Activated CD8-positive, alpha-beta memory T cell treated with anti-CD3 and anti-CD28 coated beads, Interleukin-2, amount 50 U/mL, for 24 hours (primary cell): ENCODE data around the gene GADD45A.
"Not testable (repeated sequence)": the region's sequence is repeated elsewhere in the genome, so short reads cannot be mapped to it uniquely, and the experiment has no call there.

ENCODE experiments used
- DNase-seq: peaks from one replicate; pipeline ENCODE4 v3.0.0-alpha.2; 2020; ENCODE audit errors: extremely low read depth

GADD45A gene

DNA sequence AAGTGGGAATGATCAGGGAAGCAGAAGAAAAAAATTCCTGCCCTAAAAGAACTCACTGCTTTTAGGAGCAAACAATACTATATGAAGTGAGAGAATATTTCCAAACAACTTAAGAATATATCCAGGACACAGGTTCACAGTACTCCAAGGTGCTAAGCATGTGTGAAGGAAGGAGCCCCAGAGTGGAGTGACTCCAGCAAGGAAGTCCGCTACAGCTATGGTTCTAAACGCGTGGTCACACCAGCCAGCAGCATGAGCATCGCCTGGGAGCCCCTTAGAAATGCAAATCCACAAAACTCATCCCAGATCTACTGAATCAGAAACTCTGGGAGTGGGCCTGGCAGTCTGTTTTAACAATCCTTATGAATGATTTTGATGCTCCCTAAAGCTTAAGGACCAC, 36.1 kb downstream of the GADD45A start:
- no peak for DNase-seq

- DNase-seq: no peak
Measured at GRCh38 chr1:67721650-67722291, 36.8 kb downstream of the GADD45A start.

DNA sequence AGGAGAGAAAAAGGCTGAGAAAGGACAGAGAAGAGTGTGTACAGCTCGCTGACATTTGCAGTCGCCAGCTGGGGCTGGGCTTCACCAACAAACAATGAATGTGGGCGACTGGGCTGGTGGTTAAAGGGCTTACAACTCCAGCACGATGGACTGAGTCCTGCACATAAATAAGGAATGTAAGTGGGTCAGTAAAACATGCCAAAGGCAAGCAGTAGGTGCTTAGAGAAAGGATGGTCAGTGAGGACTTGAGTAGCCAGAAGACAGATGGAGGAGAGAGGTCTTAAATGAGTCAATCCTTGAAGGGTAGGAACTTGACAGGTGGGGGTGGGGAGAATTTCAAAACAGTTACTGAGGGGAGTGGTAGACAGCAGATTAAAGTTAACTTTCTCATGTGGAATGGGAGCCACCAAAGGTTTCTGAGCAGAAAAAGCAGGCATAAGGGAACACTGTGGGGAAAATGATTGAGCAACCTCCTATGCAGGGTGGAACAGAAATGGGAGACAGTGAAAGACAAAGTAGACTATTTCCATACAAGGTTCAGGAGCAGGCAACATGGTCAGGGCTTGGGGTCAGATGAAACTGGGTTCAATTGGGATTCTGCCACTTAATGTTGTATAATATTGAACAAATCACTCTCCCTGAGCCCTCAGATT, 37.4 kb downstream of the GADD45A start:
- DNase-seq: no peak

GRCh38 chr1:67723126-67723525, 38.1 kb downstream of the GADD45A start:
- DNase-seq: no peak

GRCh38 chr1:67723620-67724019, 38.6 kb downstream of the GADD45A start:
- no peak for DNase-seq

DNA sequence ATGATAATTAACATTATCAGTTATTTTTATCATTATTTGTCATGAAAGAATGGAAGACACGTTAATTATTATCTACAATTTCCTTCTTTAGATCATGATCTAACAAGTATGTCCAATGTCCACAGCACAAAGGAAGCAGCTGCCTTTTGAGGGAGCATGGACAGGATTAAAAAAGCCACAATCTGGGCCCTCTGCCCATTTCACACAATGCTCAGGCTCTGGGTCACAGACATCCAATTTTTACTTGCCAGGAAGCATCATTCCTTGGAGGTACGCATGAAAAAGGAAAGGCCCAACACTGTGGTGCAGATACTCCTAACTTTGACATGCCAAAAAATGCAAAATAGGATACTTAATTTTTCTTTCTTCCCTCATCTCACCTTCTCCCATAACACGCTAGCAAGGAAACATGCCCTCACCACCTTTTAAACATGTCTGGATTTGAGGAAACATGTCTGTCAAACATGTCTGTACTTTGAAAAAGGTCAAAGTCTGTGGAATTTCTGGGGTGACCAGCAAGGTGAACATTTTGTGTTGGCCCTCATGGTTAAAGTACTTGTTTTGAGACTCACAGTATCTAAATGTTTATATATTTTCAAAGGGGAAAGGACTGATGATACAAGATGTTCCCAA, 40.0 kb downstream of the GADD45A start:
- no peak for DNase-seq

DNA sequence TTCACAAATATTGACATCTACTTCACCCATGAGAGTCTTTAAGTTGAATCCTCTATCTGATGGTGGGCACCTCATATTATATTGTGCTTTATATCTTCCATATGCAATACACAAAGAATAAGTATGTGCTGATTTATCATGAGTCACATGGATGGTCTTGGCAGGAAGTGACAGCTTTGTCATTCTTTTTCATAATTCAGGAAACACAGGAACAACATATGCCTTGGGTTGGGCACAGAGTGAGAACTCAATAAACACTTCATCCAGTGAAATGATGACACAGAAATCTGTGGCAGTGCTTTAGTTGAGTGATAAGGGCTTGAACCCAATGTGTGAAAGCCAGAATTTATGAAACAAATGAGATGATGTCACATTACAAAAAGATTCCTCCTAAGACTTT, 41.2 kb downstream of the GADD45A start:
- no peak for DNase-seq

DNA sequence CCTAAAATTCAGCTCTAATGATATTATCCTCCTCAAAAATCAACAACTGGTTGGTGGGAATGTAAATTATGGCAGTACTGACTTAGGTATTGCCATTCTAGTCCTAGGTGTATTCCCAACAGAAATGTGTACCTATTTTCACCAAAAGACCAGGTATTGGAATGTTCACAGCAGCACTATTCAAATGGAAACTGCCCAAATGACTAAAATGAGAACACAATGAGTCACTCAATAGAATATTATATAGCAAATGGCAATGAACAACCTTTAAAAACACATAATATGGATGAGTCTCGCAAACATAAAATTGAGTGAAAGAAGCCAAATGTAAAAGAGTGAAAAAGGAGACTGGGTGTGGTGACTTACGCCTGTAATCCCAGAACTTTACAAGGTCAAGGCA, 44.9 kb downstream of the GADD45A start:
- no peak for DNase-seq

DNA sequence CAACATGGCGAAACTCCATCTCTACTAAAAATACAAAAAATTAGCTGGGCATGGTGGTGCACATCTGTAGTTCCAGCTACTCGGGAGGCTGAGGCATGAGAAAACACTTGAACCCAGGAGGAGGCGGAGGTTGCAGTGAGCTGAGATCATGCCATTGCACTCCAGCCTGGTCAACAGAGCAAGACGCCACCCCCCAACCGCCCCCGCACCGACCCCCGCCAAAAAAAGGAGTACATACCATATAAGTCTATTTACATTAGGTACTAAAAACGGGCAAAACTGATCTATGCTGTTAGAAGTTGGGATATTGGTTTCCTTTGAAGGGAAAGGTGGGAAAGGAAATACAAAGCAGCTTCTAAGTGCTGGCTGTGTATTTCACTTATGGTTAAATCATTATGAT, 45.3 kb downstream of the GADD45A start:
- not testable (repeated sequence) for DNase-seq

DNA sequence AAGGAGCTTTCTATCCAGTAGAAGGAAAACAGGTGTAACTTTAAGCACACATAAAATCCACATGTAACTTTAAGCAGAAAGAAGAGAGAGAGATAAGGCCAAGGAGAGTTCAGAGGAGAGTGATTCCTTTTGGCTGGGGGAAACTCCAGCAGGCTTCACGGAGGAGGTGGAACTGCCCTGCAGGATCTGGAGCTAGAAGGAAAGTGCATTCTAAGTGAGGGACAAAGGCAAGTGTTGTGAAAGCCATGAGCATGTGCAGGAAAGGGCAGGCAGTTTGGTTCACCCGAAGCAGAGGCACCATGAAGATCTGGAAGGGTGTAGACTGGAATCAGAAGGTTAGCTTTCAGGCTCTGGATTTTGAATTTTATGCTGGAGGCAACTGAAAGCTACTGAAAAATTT, 46.3 kb downstream of the GADD45A start:
- no peak for DNase-seq

GRCh38 chr1:67732750-67733151, 47.8 kb downstream of the GADD45A start:
- DNase-seq: no peak

DNA sequence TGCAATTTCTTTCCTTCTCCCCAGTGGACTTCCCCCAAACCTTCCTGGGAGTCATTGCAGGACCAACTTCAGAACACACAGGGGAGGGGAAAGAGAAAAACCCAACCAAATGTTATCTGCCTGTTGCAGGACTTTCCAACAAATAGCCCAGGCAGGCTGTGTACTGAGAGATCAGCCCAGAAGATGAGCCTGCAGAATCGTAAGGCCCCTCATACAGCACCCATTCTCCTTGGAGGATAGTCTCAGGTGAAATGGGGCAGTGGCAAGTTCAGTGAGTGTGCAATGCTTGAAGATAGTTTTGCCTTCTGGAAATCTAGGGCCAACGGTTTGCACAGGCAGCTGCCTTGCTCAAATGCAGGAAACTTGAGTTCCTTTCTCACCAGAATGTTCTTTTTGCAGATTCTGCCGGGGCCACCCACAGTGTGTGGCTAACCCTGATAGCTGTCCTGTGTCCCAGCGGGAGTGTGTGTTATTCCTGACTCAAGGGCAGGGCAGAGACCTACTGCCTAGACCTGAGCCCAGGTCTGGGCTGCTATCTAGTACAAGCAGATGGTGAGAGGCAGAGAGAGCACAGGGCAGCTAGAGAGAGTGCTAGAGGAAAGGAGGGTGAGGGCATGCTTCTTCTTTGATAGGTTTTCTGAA, 48.8 kb downstream of the GADD45A start:
- no peak for DNase-seq

- no peak for DNase-seq
Measured at GRCh38 chr1:67734323-67734690, 49.3 kb downstream of the GADD45A start.

GRCh38 chr1:67735206-67735605, 50.2 kb downstream of the GADD45A start:
- no peak for DNase-seq

GRCh38 chr1:67735806-67736627, 51.0 kb downstream of the GADD45A start:
- no peak for DNase-seq

DNA sequence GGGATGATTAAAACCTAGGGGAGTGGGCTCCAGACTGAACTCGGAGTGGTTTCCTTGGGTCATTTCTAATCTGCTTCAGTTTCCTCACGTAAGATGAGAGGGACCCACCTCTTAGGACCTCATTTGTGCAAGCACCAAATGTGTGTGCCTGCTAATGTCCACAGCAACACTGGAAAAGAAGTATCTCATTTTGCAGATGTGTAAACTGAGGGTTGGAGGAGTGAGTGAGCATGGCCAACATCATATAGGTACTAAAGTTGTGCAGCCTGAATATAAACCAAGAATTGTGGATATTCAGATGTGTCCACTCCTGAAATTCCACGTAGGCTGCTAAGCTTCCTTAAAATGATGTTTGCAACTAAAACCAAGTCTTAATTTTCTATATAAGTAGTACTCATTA, 51.7 kb downstream of the GADD45A start:
- no peak for DNase-seq

DNA sequence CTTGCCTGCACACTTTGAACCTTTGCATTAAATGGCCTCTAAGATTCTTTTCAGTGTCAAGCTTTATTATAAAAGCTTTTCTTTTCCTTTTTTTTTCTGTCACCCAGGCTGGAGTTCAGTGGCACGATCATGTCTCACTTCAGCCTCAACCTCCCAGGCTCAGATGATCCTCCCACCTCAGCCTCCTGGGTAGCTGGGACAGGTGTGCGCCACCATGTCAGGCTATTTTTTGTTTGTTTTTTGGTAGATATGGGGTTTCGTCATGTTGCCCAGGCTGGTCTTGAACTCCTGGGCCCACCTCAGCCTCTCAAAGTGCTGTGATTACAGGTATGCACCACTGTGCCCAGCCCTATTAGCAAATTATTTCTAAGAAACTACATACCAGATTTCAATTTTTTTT, 52.9 kb downstream of the GADD45A start:
- DNase-seq: no peak
